IPS-15b (cell line): Measurements from ENCODE around the gene RPP25.
"Not testable (repeated sequence)": the region's sequence is repeated elsewhere in the genome, so short reads cannot be mapped to it uniquely, and the experiment has no call there.

Experiments used
- H3K27me3 ChIP-seq: one replicate; pipeline ENCODE4 v1.6.1; 2013; ENCODE audit warnings: low read length; ENCODE audit not compliant: control insufficient read depth, insufficient read depth
- H3K36me3 ChIP-seq: one replicate; pipeline ENCODE4 v1.6.1; 2013; ENCODE audit warnings: low read length; ENCODE audit not compliant: control insufficient read depth, insufficient read depth
- H3K4me1 ChIP-seq: one replicate; pipeline ENCODE4 v1.6.1; 2013; ENCODE audit warnings: mild to moderate bottlenecking, low read length; ENCODE audit not compliant: control insufficient read depth, insufficient read depth
- H3K4me3 ChIP-seq: one replicate; pipeline ENCODE4 v1.5.1; 2013; ENCODE audit warnings: low read depth, low read length
- H3K9ac ChIP-seq: one replicate; pipeline ENCODE4 v1.6.1; 2013; ENCODE audit warnings: low read depth, mild to moderate bottlenecking, low read length
- H3K9me3 ChIP-seq: one replicate; pipeline ENCODE4 v1.6.1; 2013; ENCODE audit warnings: mild to moderate bottlenecking, low read length; ENCODE audit not compliant: control insufficient read depth, insufficient read depth

Gene RPP25

GRCh38 chr15:74950078-74950908 is 6.3 kb downstream of the RPP25 start:
- peaks cover 3% of the 10 kb centered on the region for H3K36me3 ChIP-seq
- peaks cover 8% of the 10 kb centered on the region for H3K4me1 ChIP-seq
- H3K27me3 ChIP-seq, result peaks cover 3% of the 10 kb centered on the region
- no peak overlapping the region for H3K4me3 ChIP-seq
- H3K9me3 ChIP-seq, result no peaks in the 10 kb centered on the region
- H3K9ac ChIP-seq, result no peak overlapping the region

- Histone ChIP-seq H3K4me3 (peak within 1 kb of the TSS; percentile 93), H3K27me3 (no peaks in the 10 kb centered on the region), H3K4me1 (no peaks in the 10 kb centered on the region), H3K9ac (peak within 1 kb of the TSS; percentile 89), H3K9me3 (no peaks in the 10 kb centered on the region), H3K36me3 (no peaks in the 10 kb centered on the region)
Measured at GRCh38 chr15:74937590-74938371, 18.8 kb downstream of the RPP25 start, which contains the start of gene COX5A. COX5A (minus strand) TSS chr15:74938073; CDS start chr15:74938014, 59 bp downstream.

GRCh38 chr15:74937272-74937589 is 19.3 kb downstream of the RPP25 start:
- Histone ChIP-seq H3K27me3 (no peaks in the 10 kb centered on the region), H3K9ac (peak overlapping the region; percentile 89), H3K36me3 (no peaks in the 10 kb centered on the region), H3K9me3 (no peaks in the 10 kb centered on the region), H3K4me1 (no peaks in the 10 kb centered on the region), H3K4me3 (peak overlapping the region; percentile 93)

- H3K4me3 ChIP-seq, H3K9ac ChIP-seq, H3K9me3 ChIP-seq, H3K4me1 ChIP-seq, H3K36me3 ChIP-seq, H3K27me3 ChIP-seq: not testable (repeated sequence)
Measured at GRCh38 chr15:74935193-74935592, 21.4 kb downstream of the RPP25 start.

GRCh38 chr15:74933573-74933972 is 23.0 kb downstream of the RPP25 start:
- Histone ChIP-seq H3K9ac (no peak overlapping the region), H3K4me1 (no peaks in the 10 kb centered on the region), H3K36me3 (peaks cover 10% of the 10 kb centered on the region), H3K4me3 (no peak overlapping the region), H3K27me3 (no peaks in the 10 kb centered on the region), H3K9me3 (no peaks in the 10 kb centered on the region)

GRCh38 chr15:74928771-74929198 is 27.8 kb downstream of the RPP25 start:
- Histone ChIP-seq H3K4me3 (no peak overlapping the region), H3K9ac (no peak overlapping the region), H3K27me3 (no peaks in the 10 kb centered on the region), H3K36me3 (peaks cover 15% of the 10 kb centered on the region), H3K4me1 (no peaks in the 10 kb centered on the region), H3K9me3 (no peaks in the 10 kb centered on the region)

- Histone ChIP-seq H3K9me3 (no peaks in the 10 kb centered on the region), H3K4me3 (no peak overlapping the region), H3K4me1 (no peaks in the 10 kb centered on the region), H3K9ac (no peak overlapping the region), H3K27me3 (no peaks in the 10 kb centered on the region), H3K36me3 (peaks cover 20% of the 10 kb centered on the region)
Measured at GRCh38 chr15:74924525-74924924, 32.0 kb downstream of the RPP25 start.

- no peak overlapping the region for H3K4me3 ChIP-seq
- no peaks in the 10 kb centered on the region for H3K9me3 ChIP-seq
- no peaks in the 10 kb centered on the region for H3K27me3 ChIP-seq
- no peaks in the 10 kb centered on the region for H3K4me1 ChIP-seq
- no peak overlapping the region for H3K9ac ChIP-seq
- peaks cover 32% of the 10 kb centered on the region for H3K36me3 ChIP-seq
Measured at GRCh38 chr15:74920456-74920855, 36.1 kb downstream of the RPP25 start.

- Histone ChIP-seq H3K9ac (no peak overlapping the region), H3K9me3 (no peaks in the 10 kb centered on the region), H3K27me3 (no peaks in the 10 kb centered on the region), H3K36me3 (peaks cover 35% of the 10 kb centered on the region), H3K4me1 (no peaks in the 10 kb centered on the region), H3K4me3 (no peak overlapping the region)
Measured at GRCh38 chr15:74917676-74918075, 38.9 kb downstream of the RPP25 start.

GRCh38 chr15:74913799-74914198 is 42.8 kb downstream of the RPP25 start:
- peaks cover 22% of the 10 kb centered on the region for H3K36me3 ChIP-seq
- H3K9me3 ChIP-seq, H3K4me1 ChIP-seq, H3K9ac ChIP-seq, H3K4me3 ChIP-seq, H3K27me3 ChIP-seq: not testable (repeated sequence)

- H3K4me3 ChIP-seq, result no peak overlapping the region
- H3K4me1 ChIP-seq, result no peaks in the 10 kb centered on the region
- no peaks in the 10 kb centered on the region for H3K9me3 ChIP-seq
- no peaks in the 10 kb centered on the region for H3K27me3 ChIP-seq
- H3K36me3 ChIP-seq, result peaks cover 16% of the 10 kb centered on the region
- H3K9ac ChIP-seq, result no peak overlapping the region
Measured at GRCh38 chr15:74913041-74913440, 43.5 kb downstream of the RPP25 start.

GRCh38 chr15:74908635-74909034 is 47.9 kb downstream of the RPP25 start:
- H3K9ac ChIP-seq, result no peak overlapping the region
- H3K4me1 ChIP-seq, result no peaks in the 10 kb centered on the region
- no peak overlapping the region for H3K4me3 ChIP-seq
- peaks cover 12% of the 10 kb centered on the region for H3K36me3 ChIP-seq
- no peaks in the 10 kb centered on the region for H3K27me3 ChIP-seq
- no peaks in the 10 kb centered on the region for H3K9me3 ChIP-seq
